DOHH2 (cell line): ENCODE data around the gene AMMECR1.

ENCODE experiments used
- EZH2phosphoT487 ChIP-seq: fragments of 200-600 bp; sonication (generic); IDR thresholded peaks from 2 replicates; pipeline ENCODE4 v1.6.1; 2017; ENCODE audit warnings: borderline replicate concordance, mild to moderate bottlenecking, antibody characterized with exemption, low read length, moderate library complexity, mixed read lengths
- TF ChIP-seq, protein P1 (sequence below): fragments of 200-600 bp; sonication (generic); IDR thresholded peaks from one replicate; pipeline ENCODE4 v1.5.1; 2014; ENCODE audit warnings: antibody characterized with exemption, mild to moderate bottlenecking, low read depth, low read length; ENCODE audit not compliant: poor library complexity, severe bottlenecking

DNA sequence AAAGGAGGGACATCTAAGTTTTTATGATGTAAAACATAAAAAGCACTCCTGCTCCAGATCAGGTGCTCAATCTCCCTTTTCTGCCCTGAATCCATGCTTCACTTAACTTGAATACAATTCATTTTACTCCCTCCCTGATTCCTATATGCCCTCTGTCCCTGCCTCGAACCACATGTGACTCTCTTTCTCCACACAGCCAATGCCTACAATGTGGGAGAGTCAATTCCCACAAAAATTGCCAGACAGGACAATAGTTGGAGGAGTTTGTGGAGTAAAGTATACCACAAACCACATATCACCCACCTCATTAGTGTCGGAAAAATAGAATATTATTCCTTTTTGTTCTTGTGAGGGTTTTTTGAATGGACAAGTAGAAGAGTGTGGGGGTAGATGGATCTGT, 9.7 kb downstream of the AMMECR1 start:
- TF ChIP-seq, protein P1, sequence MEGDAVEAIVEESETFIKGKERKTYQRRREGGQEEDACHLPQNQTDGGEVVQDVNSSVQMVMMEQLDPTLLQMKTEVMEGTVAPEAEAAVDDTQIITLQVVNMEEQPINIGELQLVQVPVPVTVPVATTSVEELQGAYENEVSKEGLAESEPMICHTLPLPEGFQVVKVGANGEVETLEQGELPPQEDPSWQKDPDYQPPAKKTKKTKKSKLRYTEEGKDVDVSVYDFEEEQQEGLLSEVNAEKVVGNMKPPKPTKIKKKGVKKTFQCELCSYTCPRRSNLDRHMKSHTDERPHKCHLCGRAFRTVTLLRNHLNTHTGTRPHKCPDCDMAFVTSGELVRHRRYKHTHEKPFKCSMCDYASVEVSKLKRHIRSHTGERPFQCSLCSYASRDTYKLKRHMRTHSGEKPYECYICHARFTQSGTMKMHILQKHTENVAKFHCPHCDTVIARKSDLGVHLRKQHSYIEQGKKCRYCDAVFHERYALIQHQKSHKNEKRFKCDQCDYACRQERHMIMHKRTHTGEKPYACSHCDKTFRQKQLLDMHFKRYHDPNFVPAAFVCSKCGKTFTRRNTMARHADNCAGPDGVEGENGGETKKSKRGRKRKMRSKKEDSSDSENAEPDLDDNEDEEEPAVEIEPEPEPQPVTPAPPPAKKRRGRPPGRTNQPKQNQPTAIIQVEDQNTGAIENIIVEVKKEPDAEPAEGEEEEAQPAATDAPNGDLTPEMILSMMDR: no peak
- TF ChIP-seq EZH2phosphoT487: no peak
